ENCODE measurements around the gene CC2D2B.

DNA sequence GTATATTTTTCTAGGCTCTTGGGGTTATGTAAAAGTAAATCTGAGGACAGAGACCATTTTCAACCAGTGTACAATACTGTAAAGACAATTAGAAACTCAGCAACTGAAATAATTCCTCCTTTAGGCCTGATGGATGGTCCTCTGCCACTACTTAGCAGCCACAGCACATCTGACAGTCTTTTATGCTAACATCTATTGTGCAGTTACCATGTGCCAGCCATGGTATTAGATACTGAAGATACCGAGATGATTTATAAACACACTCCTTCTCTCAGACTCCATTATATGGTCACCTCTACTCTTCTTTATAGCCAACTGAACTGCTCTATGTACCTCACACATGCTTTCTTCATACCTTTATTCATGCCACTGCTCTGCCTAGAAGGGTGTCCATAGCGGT, 74.4 kb downstream of the CC2D2B start:
- TF ChIP-seq, protein P1, sequence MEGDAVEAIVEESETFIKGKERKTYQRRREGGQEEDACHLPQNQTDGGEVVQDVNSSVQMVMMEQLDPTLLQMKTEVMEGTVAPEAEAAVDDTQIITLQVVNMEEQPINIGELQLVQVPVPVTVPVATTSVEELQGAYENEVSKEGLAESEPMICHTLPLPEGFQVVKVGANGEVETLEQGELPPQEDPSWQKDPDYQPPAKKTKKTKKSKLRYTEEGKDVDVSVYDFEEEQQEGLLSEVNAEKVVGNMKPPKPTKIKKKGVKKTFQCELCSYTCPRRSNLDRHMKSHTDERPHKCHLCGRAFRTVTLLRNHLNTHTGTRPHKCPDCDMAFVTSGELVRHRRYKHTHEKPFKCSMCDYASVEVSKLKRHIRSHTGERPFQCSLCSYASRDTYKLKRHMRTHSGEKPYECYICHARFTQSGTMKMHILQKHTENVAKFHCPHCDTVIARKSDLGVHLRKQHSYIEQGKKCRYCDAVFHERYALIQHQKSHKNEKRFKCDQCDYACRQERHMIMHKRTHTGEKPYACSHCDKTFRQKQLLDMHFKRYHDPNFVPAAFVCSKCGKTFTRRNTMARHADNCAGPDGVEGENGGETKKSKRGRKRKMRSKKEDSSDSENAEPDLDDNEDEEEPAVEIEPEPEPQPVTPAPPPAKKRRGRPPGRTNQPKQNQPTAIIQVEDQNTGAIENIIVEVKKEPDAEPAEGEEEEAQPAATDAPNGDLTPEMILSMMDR (IDR thresholded peaks at IDR 0.05): no peak
- TF ChIP-seq POLR2A (IDR thresholded peaks at IDR 0.05): no peak
- no peak for TF ChIP-seq POLR2AphosphoS5 (IDR thresholded peaks at IDR 0.05)
- TF ChIP-seq EP300 (IDR thresholded peaks at IDR 0.05; ENCODE audit: low read depth): no peak
